Measurements from ENCODE around the gene FGFR4. TPM values are rescaled to one million over a fixed set of nuclear protein-coding genes. Genes with fewer than 3 reads are reported as not detected.

The FGFR4 gene
- total and polyA plus RNA-seq, 2 donors (not counting 1 experiment from before 2014, with no cell fraction given): 1.2 to 2.7 TPM

GRCh38 chr5:177093082-177093712 lies 6.5 kb downstream of the FGFR4 start:
- ATAC-seq (ENCODE audit: low read depth): no peak
- no peaks in the 10 kb centered on the region for H3K9me3 Mint-ChIP-seq (ENCODE audit: insufficient read depth)
- H3K79me2 ChIP-seq (ENCODE audit: control insufficient read depth, insufficient read depth, low read length): no peaks in the 10 kb centered on the region

More at GRCh38 chr5:177093082-177093712, 6.5 kb downstream of the FGFR4 start:
- H3K27me3 ChIP-seq (replicated peaks in 1 of 4; ENCODE audit: control extremely low read depth in 1 of 4, control insufficient read depth in 3 of 4, insufficient read depth in 4 of 4, low read length in 3 of 4): peaks cover 0 to 6% (median 0%) of the 10 kb centered on the region in 4 experiments
- no peak for TF ChIP-seq CTCF (IDR thresholded peaks at IDR 0.05)
- TF ChIP-seq EZH2 (IDR thresholded peaks at IDR 0.05; ENCODE audit: borderline replicate concordance, insufficient read depth, low read depth, low read length, poor library complexity, severe bottlenecking): no peak
- DNase-seq: no peak
- Mint-ChIP-seq H3K4me1 (peaks cover 1% of the 10 kb centered on the region), H3K27ac (no peak overlapping the region), H3K4me3 (no peak overlapping the region), H3K27me3 (no peaks in the 10 kb centered on the region)
- 96% methylated on average over 38 of the region's 40 CpGs for WGBS (ENCODE audit: insufficient coverage)
- CTCF ChIA-PET: no interaction called here
- POLR2A ChIA-PET: no interaction called here
- H3K36me3 ChIP-seq (replicated peaks in 1 of 2; ENCODE audit: control extremely low read depth in 1 of 2, control insufficient read depth in 1 of 2, extremely low read depth in 1 of 2, insufficient read depth in 2 of 2, low read length in 1 of 2): no peaks in the 10 kb centered on the region
- H3K4me2 ChIP-seq (replicated peaks; ENCODE audit: low read depth, low read length, poor library complexity, severe bottlenecking): no peak overlapping the region
- intact Hi-C loops (cut with micrococcal nuclease): no loop called here
- H3K27ac ChIP-seq (ENCODE audit: low read length in 2 of 2): no peak overlapping the region
- H2AFZ ChIP-seq (ENCODE audit: insufficient read depth, low read depth, low read length, poor library complexity, severe bottlenecking): no peak overlapping the region
- H3K9ac ChIP-seq (ENCODE audit: low read length): no peak overlapping the region
- H4K20me1 ChIP-seq (ENCODE audit: control insufficient read depth, insufficient read depth, low read length, poor library complexity, severe bottlenecking): no peaks in the 10 kb centered on the region
- H3K4me1 ChIP-seq (ENCODE audit: control insufficient read depth in 2 of 2, insufficient read depth in 2 of 2, low read length in 2 of 2): no peaks in the 10 kb centered on the region
- H3K9me3 ChIP-seq (ENCODE audit: control extremely low read depth in 1 of 3, control insufficient read depth in 2 of 3, insufficient read depth in 1 of 3, low read length in 2 of 3): no peaks in the 10 kb centered on the region
- no peak overlapping the region for H3K4me3 ChIP-seq (ENCODE audit: control extremely low read depth in 1 of 5, extremely low read depth in 1 of 5, insufficient read depth in 1 of 5, low read depth in 2 of 5, low read length in 4 of 5)

Measured in B cell (primary cell).